GM23338 (cell line): ENCODE measurements around the gene PIGP. TPM values are rescaled to one million over a fixed set of nuclear protein-coding genes. Genes with fewer than 3 reads are reported as not detected.

Experiments used
- ATAC-seq: fragments of 200-7000 bp; cut with Tn5 transposase; 3 replicates; pipeline ENCODE4 v1.9.1; 2020
- DNase-seq: peaks from one replicate; pipeline ENCODE4 v3.0.0-alpha.2; 2015; ENCODE audit warnings: low spot score
- H2AFZ ChIP-seq: fragments of 200-600 bp; sonication (generic); 2 replicates; pipeline ENCODE4 v1.8.0; 2016; ENCODE audit warnings: antibody characterized with exemption, mild to moderate bottlenecking, moderate library complexity
- H3F3A ChIP-seq: fragments of 200-600 bp; sonication (generic); replicated peaks from 2 replicates; pipeline ENCODE4 v1.8.0; 2017; ENCODE audit warnings: antibody characterized with exemption, mixed run types, low read depth
- H3K27ac ChIP-seq: fragments of 200-600 bp; sonication (generic); 2 replicates; pipeline ENCODE4 v1.6.1; 2016; ENCODE audit warnings: low read depth
- H3K27me3 ChIP-seq: fragments of 200-600 bp; sonication (generic); 2 replicates; pipeline ENCODE4 v1.8.0; 2016; ENCODE audit warnings: mild to moderate bottlenecking, mixed run types, moderate library complexity; ENCODE audit not compliant: insufficient read depth
- H3K36me3 ChIP-seq: fragments of 200-600 bp; sonication (generic); 2 replicates; pipeline ENCODE4 v1.8.0; 2016; ENCODE audit warnings: mild to moderate bottlenecking; ENCODE audit not compliant: insufficient read depth
- H3K4me1 ChIP-seq: fragments of 200-600 bp; sonication (generic); 2 replicates; pipeline ENCODE4 v1.8.0; 2016; ENCODE audit warnings: mild to moderate bottlenecking, moderate library complexity; ENCODE audit not compliant: insufficient read depth
- H3K4me2 ChIP-seq: fragments of 200-600 bp; sonication (generic); 2 replicates; pipeline ENCODE4 v1.7.1; 2017; ENCODE audit warnings: mixed run types
- H3K4me3 ChIP-seq: fragments of 200-600 bp; sonication (generic); 2 replicates; pipeline ENCODE4 v1.6.1; 2016; ENCODE audit warnings: mixed run types
- H3K79me2 ChIP-seq: fragments of 200-600 bp; sonication (generic); replicated peaks from 2 replicates; pipeline ENCODE4 v1.8.0; 2017; ENCODE audit warnings: mild to moderate bottlenecking; ENCODE audit not compliant: insufficient read depth
- H3K9me2 ChIP-seq: fragments of 200-600 bp; sonication (generic); 2 replicates; pipeline ENCODE4 v1.8.0; 2017; ENCODE audit not compliant: insufficient read depth
- H4K20me1 ChIP-seq: fragments of 200-600 bp; sonication (generic); replicated peaks from 2 replicates; pipeline ENCODE4 v1.8.0; 2017; ENCODE audit warnings: mild to moderate bottlenecking; ENCODE audit not compliant: insufficient read depth
- H3K27ac Mint-ChIP-seq: 2 replicates; pipeline ENCODE4 v1.8.0; 2020; ENCODE audit warnings: inconsistent platforms, mild to moderate bottlenecking, moderate library complexity, mixed read lengths
- H3K27me3 Mint-ChIP-seq: 3 replicates; pipeline ENCODE4 v1.8.0; 2022; ENCODE audit warnings: low read depth, mild to moderate bottlenecking, moderate library complexity, mixed read lengths, inconsistent platforms; ENCODE audit not compliant: insufficient read depth, poor library complexity
- H3K36me3 Mint-ChIP-seq: 3 replicates; pipeline ENCODE4 v1.8.0; 2021; ENCODE audit warnings: low read depth, mild to moderate bottlenecking, inconsistent platforms, moderate library complexity, mixed read lengths
- H3K4me1 Mint-ChIP-seq: 3 replicates; pipeline ENCODE4 v1.8.0; 2020; ENCODE audit warnings: mild to moderate bottlenecking, inconsistent platforms, mixed read lengths
- H3K4me3 Mint-ChIP-seq: 3 replicates; pipeline ENCODE4 v1.8.0; 2021; ENCODE audit warnings: moderate library complexity, mild to moderate bottlenecking, inconsistent platforms, mixed read lengths
- H3K9me3 Mint-ChIP-seq: 3 replicates; pipeline ENCODE4 v1.8.0; 2020; ENCODE audit warnings: moderate library complexity, mild to moderate bottlenecking, inconsistent platforms, mixed read lengths
- CREB1 ChIP-seq: fragments of 250-450 bp; sonication (Bioruptor Pico); IDR thresholded peaks from 2 replicates; pipeline ENCODE4 v1.5.0; 2020; ENCODE audit warnings: low read depth, mild to moderate bottlenecking, moderate library complexity
- EZH2 ChIP-seq: fragments of 200-600 bp; sonication (generic); IDR thresholded peaks from one replicate; pipeline ENCODE4 v1.8.0; 2017; ENCODE audit warnings: antibody characterized with exemption, mild to moderate bottlenecking, low read depth; ENCODE audit not compliant: unreplicated experiment
- JUNB ChIP-seq: IDR thresholded peaks from one replicate; pipeline ENCODE4 v1.6.1; 2016; ENCODE audit warnings: antibody characterized with exemption; ENCODE audit not compliant: unreplicated experiment
- NANOG ChIP-seq: IDR thresholded peaks from 2 replicates; pipeline ENCODE4 v1.6.1; 2016; ENCODE audit warnings: antibody characterized with exemption, borderline replicate concordance
- STAT1 ChIP-seq: IDR thresholded peaks from one replicate; pipeline ENCODE4 v1.6.1; 2016; ENCODE audit warnings: antibody characterized with exemption; ENCODE audit not compliant: unreplicated experiment
- polyA plus RNA-seq: library from polyadenylated mRNA; unstranded; fragments of >200 nt; fragmentation: Nextera tagmentation; extraction: Ambion mirVana; gene quantifications from 2 replicates; pipeline ENCODE4 v1.2.1, GENCODE V29; 2016
- total RNA-seq: library from RNA; depleted of rRNA; stranded (reverse); fragments of >200 nt; shearing (Covaris generic); gene quantifications from 2 replicates; pipeline ENCODE4 v1.2.3, GENCODE V29; 2014
- TF ChIP-seq, protein P1 (sequence below), 2 experiments: fragments of 200-600 bp in 1 of 2; sonication (generic) in 1 of 2; conservative IDR thresholded peaks; 2 replicates each; pipeline versions ENCODE4 v1.5.1 to v1.6.1; 2016 to 2017; ENCODE audit warnings: antibody characterized with exemption in 2 of 2, low read depth in 2 of 2, mild to moderate bottlenecking in 2 of 2, moderate library complexity in 1 of 2
- TF ChIP-seq, protein P2 (sequence below): fragments of 250-450 bp; sonication (Bioruptor Pico); IDR thresholded peaks from 2 replicates; pipeline ENCODE4 v1.5.0; 2020; ENCODE audit warnings: mild to moderate bottlenecking, moderate library complexity
- TF ChIP-seq, protein P3 (sequence below): IDR thresholded peaks from one replicate; pipeline ENCODE4 v1.6.1; 2018; ENCODE audit warnings: antibody characterized with exemption; ENCODE audit not compliant: unreplicated experiment

The PIGP gene
- total and polyA plus RNA-seq, 2 experiments from 2014 or later = 5.2 to 19.6 TPM

DNA sequence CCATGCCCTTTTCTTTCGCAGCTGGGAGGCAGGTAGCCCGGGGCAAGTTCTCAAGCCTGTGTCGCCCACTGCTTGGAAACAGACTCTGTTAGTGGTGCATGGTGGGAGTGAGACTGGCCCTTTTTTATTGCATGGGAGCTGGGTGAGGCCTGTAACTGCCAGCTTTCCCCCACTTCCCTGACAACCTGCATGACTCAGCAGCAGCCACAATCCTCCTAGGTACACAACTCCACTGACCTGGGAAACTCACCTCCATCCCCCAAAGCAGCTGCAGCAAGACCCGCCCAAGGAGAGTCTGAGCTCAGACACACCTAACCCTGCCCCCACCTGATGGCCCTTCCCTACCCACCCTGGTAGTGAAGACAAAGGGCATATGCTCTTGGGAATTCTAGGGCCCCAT lies 25.8 kb downstream of the PIGP start:
- Mint-ChIP-seq H3K4me1 (peaks cover 33% of the 10 kb centered on the region), H3K4me3 (no peak overlapping the region), H3K27me3 (peaks cover 30% of the 10 kb centered on the region), H3K27ac (no peak overlapping the region), H3K9me3 (no peaks in the 10 kb centered on the region), H3K36me3 (no peaks in the 10 kb centered on the region)
- Histone ChIP-seq H3K79me2 (no peaks in the 10 kb centered on the region), H3K4me2 (peak overlapping the region; percentile 23; the same call in 1 of the 2 replicates), H3K4me1 (peaks cover 11% of the 10 kb centered on the region; the same call in 1 of the 2 replicates), H3K36me3 (no peaks in the 10 kb centered on the region), H3K4me3 (no peak overlapping the region), H2AFZ (peak overlapping the region; percentile 69), H3K27me3 (peaks cover 39% of the 10 kb centered on the region), H3F3A (no peaks in the 10 kb centered on the region), H4K20me1 (no peaks in the 10 kb centered on the region), H3K27ac (no peak overlapping the region), H3K9me2 (no peaks in the 10 kb centered on the region)
- ATAC-seq (peak; percentile 49), DNase-seq (no peak)
- TF ChIP-seq, protein P1, sequence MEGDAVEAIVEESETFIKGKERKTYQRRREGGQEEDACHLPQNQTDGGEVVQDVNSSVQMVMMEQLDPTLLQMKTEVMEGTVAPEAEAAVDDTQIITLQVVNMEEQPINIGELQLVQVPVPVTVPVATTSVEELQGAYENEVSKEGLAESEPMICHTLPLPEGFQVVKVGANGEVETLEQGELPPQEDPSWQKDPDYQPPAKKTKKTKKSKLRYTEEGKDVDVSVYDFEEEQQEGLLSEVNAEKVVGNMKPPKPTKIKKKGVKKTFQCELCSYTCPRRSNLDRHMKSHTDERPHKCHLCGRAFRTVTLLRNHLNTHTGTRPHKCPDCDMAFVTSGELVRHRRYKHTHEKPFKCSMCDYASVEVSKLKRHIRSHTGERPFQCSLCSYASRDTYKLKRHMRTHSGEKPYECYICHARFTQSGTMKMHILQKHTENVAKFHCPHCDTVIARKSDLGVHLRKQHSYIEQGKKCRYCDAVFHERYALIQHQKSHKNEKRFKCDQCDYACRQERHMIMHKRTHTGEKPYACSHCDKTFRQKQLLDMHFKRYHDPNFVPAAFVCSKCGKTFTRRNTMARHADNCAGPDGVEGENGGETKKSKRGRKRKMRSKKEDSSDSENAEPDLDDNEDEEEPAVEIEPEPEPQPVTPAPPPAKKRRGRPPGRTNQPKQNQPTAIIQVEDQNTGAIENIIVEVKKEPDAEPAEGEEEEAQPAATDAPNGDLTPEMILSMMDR (conservative IDR thresholded peaks at IDR 0.05; ENCODE audit: low read depth in 2 of 2) = no peak
- TF ChIP-seq, protein P2, sequence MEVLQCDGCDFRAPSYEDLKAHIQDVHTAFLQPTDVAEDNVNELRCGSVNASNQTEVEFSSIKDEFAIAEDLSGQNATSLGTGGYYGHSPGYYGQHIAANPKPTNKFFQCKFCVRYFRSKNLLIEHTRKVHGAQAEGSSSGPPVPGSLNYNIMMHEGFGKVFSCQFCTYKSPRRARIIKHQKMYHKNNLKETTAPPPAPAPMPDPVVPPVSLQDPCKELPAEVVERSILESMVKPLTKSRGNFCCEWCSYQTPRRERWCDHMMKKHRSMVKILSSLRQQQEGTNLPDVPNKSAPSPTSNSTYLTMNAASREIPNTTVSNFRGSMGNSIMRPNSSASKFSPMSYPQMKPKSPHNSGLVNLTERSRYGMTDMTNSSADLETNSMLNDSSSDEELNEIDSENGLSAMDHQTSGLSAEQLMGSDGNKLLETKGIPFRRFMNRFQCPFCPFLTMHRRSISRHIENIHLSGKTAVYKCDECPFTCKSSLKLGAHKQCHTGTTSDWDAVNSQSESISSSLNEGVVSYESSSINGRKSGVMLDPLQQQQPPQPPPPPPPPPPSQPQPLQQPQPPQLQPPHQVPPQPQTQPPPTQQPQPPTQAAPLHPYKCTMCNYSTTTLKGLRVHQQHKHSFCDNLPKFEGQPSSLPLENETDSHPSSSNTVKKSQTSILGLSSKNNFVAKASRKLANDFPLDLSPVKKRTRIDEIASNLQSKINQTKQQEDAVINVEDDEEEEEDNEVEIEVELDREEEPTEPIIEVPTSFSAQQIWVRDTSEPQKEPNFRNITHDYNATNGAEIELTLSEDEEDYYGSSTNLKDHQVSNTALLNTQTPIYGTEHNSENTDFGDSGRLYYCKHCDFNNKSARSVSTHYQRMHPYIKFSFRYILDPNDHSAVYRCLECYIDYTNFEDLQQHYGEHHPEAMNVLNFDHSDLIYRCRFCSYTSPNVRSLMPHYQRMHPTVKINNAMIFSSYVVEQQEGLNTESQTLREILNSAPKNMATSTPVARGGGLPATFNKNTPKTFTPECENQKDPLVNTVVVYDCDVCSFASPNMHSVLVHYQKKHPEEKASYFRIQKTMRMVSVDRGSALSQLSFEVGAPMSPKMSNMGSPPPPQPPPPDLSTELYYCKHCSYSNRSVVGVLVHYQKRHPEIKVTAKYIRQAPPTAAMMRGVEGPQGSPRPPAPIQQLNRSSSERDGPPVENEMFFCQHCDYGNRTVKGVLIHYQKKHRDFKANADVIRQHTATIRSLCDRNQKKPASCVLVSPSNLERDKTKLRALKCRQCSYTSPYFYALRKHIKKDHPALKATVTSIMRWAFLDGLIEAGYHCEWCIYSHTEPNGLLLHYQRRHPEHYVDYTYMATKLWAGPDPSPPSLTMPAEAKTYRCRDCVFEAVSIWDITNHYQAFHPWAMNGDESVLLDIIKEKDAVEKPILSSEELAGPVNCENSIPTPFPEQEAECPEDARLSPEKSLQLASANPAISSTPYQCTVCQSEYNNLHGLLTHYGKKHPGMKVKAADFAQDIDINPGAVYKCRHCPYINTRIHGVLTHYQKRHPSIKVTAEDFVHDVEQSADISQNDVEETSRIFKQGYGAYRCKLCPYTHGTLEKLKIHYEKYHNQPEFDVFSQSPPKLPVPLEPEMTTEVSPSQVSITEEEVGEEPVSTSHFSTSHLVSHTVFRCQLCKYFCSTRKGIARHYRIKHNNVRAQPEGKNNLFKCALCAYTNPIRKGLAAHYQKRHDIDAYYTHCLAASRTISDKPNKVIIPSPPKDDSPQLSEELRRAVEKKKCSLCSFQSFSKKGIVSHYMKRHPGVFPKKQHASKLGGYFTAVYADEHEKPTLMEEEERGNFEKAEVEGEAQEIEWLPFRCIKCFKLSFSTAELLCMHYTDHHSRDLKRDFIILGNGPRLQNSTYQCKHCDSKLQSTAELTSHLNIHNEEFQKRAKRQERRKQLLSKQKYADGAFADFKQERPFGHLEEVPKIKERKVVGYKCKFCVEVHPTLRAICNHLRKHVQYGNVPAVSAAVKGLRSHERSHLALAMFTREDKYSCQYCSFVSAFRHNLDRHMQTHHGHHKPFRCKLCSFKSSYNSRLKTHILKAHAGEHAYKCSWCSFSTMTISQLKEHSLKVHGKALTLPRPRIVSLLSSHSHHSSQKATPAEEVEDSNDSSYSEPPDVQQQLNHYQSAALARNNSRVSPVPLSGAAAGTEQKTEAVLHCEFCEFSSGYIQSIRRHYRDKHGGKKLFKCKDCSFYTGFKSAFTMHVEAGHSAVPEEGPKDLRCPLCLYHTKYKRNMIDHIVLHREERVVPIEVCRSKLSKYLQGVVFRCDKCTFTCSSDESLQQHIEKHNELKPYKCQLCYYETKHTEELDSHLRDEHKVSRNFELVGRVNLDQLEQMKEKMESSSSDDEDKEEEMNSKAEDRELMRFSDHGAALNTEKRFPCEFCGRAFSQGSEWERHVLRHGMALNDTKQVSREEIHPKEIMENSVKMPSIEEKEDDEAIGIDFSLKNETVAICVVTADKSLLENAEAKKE (CRISPR knock-in tag) = no peak

DNA sequence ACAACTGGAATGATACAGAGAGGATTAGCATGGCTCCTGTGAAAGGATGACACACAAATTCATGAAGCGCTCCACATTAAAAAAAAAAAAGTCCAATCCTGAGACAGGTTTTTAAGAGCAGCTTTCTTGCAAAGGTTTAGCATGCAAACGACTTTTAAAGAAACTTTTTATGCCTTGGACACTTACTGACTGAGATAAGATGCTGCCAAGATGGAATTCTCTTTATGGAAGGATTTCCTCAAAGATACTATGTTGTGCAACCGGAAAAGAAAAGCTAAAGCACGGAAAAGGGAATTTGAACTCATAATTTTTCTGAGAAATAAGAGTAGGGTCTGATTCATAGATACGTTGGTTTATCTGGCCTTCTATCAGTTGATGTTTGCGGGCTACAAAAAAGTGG lies 27.3 kb downstream of the PIGP start:
- Mint-ChIP-seq H3K36me3 (no peaks in the 10 kb centered on the region), H3K4me1 (peaks cover 33% of the 10 kb centered on the region), H3K27me3 (peaks cover 33% of the 10 kb centered on the region), H3K27ac (no peak overlapping the region), H3K4me3 (no peak overlapping the region), H3K9me3 (no peaks in the 10 kb centered on the region)
- H2AFZ ChIP-seq = no peak overlapping the region
- no peaks in the 10 kb centered on the region for H4K20me1 ChIP-seq
- H3K4me1 ChIP-seq = peaks cover 11% of the 10 kb centered on the region; the same call in 1 of the 2 replicates
- H3K27me3 ChIP-seq = peaks cover 51% of the 10 kb centered on the region
- H3K79me2 ChIP-seq = no peaks in the 10 kb centered on the region
- H3K4me2 ChIP-seq = no peak overlapping the region
- ATAC-seq = no peak
- H3K4me3 ChIP-seq = no peak overlapping the region
- no peak for DNase-seq
- H3K9me2 ChIP-seq = no peaks in the 10 kb centered on the region
- H3K27ac ChIP-seq = no peak overlapping the region
- no peaks in the 10 kb centered on the region for H3F3A ChIP-seq
- H3K36me3 ChIP-seq = no peaks in the 10 kb centered on the region
- no peak for TF ChIP-seq NANOG
- TF ChIP-seq, protein P3, sequence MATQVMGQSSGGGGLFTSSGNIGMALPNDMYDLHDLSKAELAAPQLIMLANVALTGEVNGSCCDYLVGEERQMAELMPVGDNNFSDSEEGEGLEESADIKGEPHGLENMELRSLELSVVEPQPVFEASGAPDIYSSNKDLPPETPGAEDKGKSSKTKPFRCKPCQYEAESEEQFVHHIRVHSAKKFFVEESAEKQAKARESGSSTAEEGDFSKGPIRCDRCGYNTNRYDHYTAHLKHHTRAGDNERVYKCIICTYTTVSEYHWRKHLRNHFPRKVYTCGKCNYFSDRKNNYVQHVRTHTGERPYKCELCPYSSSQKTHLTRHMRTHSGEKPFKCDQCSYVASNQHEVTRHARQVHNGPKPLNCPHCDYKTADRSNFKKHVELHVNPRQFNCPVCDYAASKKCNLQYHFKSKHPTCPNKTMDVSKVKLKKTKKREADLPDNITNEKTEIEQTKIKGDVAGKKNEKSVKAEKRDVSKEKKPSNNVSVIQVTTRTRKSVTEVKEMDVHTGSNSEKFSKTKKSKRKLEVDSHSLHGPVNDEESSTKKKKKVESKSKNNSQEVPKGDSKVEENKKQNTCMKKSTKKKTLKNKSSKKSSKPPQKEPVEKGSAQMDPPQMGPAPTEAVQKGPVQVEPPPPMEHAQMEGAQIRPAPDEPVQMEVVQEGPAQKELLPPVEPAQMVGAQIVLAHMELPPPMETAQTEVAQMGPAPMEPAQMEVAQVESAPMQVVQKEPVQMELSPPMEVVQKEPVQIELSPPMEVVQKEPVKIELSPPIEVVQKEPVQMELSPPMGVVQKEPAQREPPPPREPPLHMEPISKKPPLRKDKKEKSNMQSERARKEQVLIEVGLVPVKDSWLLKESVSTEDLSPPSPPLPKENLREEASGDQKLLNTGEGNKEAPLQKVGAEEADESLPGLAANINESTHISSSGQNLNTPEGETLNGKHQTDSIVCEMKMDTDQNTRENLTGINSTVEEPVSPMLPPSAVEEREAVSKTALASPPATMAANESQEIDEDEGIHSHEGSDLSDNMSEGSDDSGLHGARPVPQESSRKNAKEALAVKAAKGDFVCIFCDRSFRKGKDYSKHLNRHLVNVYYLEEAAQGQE = no peak
- no peak for TF ChIP-seq STAT1
- TF ChIP-seq, protein P1 (conservative IDR thresholded peaks at IDR 0.05; ENCODE audit: low read depth in 2 of 2) = no peak
- TF ChIP-seq CREB1 (CRISPR knock-in tag) = no peak
- TF ChIP-seq EZH2 = no peak
- no peak for TF ChIP-seq JUNB
